Keratinocyte (primary cell): ENCODE measurements around the gene IGF1R. TPM values are rescaled to one million over a fixed set of nuclear protein-coding genes. Genes with fewer than 3 reads are reported as not detected.

Source experiments
- DNase-seq: peaks from one replicate; pipeline ENCODE4 v3.0.0-alpha.2; 2011; ENCODE audit warnings: low read depth, missing footprints, low spot score
- FAIRE-seq: peaks from 2 replicates; lab custom pipeline; 2011; peaks lifted over from hg19 to GRCh38; lab: Jason Lieb, UNC
- H2AFZ ChIP-seq: 2 replicates; pipeline ENCODE4 v1.6.0; 2012; ENCODE audit warnings: low read length, control low read depth, inconsistent platforms; ENCODE audit not compliant: control insufficient read depth
- H3K27ac ChIP-seq: 2 replicates; pipeline ENCODE4 v1.5.1; 2011; ENCODE audit warnings: low read length; ENCODE audit not compliant: control insufficient read depth, insufficient read depth
- H3K27me3 ChIP-seq: 3 replicates; pipeline ENCODE4 v1.6.0; 2011; ENCODE audit warnings: low read length; ENCODE audit not compliant: control insufficient read depth, insufficient read depth; ENCODE audit errors: extremely low read depth
- H3K36me3 ChIP-seq, 2 experiments: 2 replicates in 1 of 2; 3 replicates in 1 of 2; pipeline ENCODE4 v1.5.1; 2011; ENCODE audit warnings: low read length in 2 of 2, mild to moderate bottlenecking in 1 of 2; ENCODE audit not compliant: control insufficient read depth in 2 of 2, insufficient read depth in 2 of 2; ENCODE audit errors: extremely low read depth in 1 of 2
- H3K4me1 ChIP-seq: 3 replicates; pipeline ENCODE4 v1.5.1; 2011; ENCODE audit warnings: low read length; ENCODE audit not compliant: control insufficient read depth, insufficient read depth; ENCODE audit errors: extremely low read depth
- H3K4me2 ChIP-seq: 3 replicates; pipeline ENCODE4 v1.6.0; 2011; ENCODE audit warnings: low read depth, low read length; ENCODE audit not compliant: control insufficient read depth, insufficient read depth; ENCODE audit errors: extremely low read depth
- H3K4me3 ChIP-seq, 3 experiments: fragments of 200-600 bp in 1 of 3; sonication (generic) in 1 of 3; 2 replicates in 2 of 3; 3 replicates in 1 of 3; pipeline ENCODE4 v1.5.1; 2011 to 2016; ENCODE audit warnings: low read length in 3 of 3, mild to moderate bottlenecking in 3 of 3, control low read depth in 2 of 3, inconsistent platforms in 1 of 3, low read depth in 1 of 3, mixed read lengths in 1 of 3, mixed run types in 1 of 3, moderate library complexity in 1 of 3; ENCODE audit not compliant: control insufficient read depth in 2 of 3, insufficient read depth in 2 of 3; ENCODE audit errors: extremely low read depth in 1 of 3
- H3K79me2 ChIP-seq: 2 replicates; pipeline ENCODE4 v1.6.0; 2012; ENCODE audit warnings: low read length; ENCODE audit not compliant: control insufficient read depth, insufficient read depth
- H3K9ac ChIP-seq: 3 replicates; pipeline ENCODE4 v1.6.0; 2011; ENCODE audit warnings: low read length; ENCODE audit not compliant: control insufficient read depth, insufficient read depth; ENCODE audit errors: extremely low read depth
- H3K9me1 ChIP-seq: 3 replicates; pipeline ENCODE4 v1.6.0; 2011; ENCODE audit warnings: low read length; ENCODE audit not compliant: control insufficient read depth, insufficient read depth; ENCODE audit errors: extremely low read depth
- H3K9me3 ChIP-seq: 2 replicates; pipeline ENCODE4 v1.5.1; 2012; ENCODE audit warnings: low read depth, low read length; ENCODE audit not compliant: control insufficient read depth
- H4K20me1 ChIP-seq: 3 replicates; pipeline ENCODE4 v1.6.0; 2011; ENCODE audit warnings: low read length; ENCODE audit not compliant: control insufficient read depth, insufficient read depth; ENCODE audit errors: extremely low read depth
- EZH2 ChIP-seq: IDR thresholded peaks from one replicate; pipeline ENCODE4 v1.6.1; 2012; ENCODE audit warnings: inconsistent platforms, mild to moderate bottlenecking, low read length, moderate library complexity
- dilution Hi-C: fragments of 300-500 bp; cut with MboI; formaldehyde crosslinking; loops from one replicate; pipeline ENCODE4 v1.7.0; 2020; ENCODE audit warnings: low sequenced_read_pairs; ENCODE audit not compliant: extremely low pct_ligation_motif_present
- polyA plus RNA-seq, 5 experiments: library from polyadenylated mRNA; depleted of rRNA in 3 of 5; stranded (reverse) in 3 of 5; stranded (forward) in 1 of 5; unstranded in 1 of 5; fragments of >200 nt; gene quantifications; 1 replicate in 1 of 5; 2 replicates in 3 of 5; 3 replicates in 1 of 5; pipeline versions ENCODE4 v1.2.1 to v1.2.3, GENCODE V29; 2011 to 2012; ENCODE audit warnings: missing spikeins in 2 of 5, low read depth in 1 of 5, low replicate concordance in 1 of 5
- TF ChIP-seq, protein P1 (sequence below), 3 experiments: IDR thresholded peaks in 1 of 3; conservative IDR thresholded peaks in 1 of 3; optimal IDR thresholded peaks in 1 of 3; 2 replicates in 2 of 3; 3 replicates in 1 of 3; pipeline versions ENCODE3 to v1.5.1; 2011; ENCODE audit warnings: low read length in 3 of 3, mild to moderate bottlenecking in 3 of 3, moderate library complexity in 2 of 3, control low read depth in 1 of 3, inconsistent platforms in 1 of 3; ENCODE audit not compliant: insufficient read depth in 2 of 3; ENCODE audit errors: extremely low read depth in 1 of 3

Gene IGF1R
- polyA plus RNA-seq, 1 donor (not counting 4 experiments of a cell fraction or from before 2014, with no cell fraction given), result 14.5 TPM

DNA sequence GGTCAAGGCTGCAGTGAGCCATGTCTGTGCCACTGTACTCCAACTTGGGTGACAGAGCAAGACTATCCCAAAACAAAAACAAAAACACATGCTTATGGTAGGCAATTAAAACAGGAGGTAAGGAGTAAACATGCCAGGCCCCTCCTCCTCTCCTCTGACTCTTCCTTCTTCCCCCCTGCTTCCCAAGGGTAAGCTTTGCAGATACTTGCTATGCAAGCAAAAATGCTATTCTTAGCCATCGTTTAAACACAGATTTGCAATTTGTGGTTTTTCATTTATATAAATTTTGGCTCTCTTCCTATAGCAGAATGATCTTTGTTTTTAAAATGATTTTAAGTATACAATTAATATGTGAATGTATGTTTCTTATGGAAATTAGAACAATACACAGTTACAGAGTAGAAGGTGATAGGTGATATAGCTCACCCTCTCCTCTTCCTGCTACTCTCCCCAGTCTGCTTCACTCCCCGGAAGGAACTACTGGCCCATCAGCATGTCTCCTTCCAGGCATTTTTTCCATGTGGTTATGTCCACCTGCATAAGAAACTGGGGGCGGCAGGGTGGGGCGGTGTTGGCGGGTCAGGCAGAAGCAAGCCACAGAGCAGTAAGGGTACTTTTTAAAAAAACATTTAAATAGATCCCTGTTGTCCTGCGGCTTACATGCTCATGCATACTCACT is 42.1 kb downstream of the IGF1R start:
- no peak overlapping the region for H3K4me2 ChIP-seq

DNA sequence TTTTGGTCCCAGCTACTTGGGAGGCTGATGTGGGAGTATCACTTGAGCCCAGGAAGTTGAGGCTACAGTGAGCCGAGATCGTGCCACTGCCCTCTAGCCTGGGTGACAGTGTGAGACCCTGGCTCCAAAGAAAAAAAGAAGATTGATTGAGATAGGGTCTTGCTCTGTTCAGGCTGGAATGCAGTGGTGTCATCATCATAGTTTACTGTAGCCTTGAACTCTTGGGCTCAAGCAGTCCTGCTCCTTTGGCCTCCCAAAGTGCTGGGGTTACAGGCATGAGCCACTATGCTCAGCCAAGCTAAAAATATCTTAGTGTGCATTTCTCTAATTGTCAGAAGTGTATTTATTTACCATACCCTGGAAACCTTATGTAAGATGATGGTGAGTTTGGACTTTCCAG is 43.9 kb downstream of the IGF1R start:
- no peak for DNase-seq
- Histone ChIP-seq H3K4me1 (peaks cover 6% of the 10 kb centered on the region), H3K4me2 (no peak overlapping the region), H3K9me1 (peaks cover 2% of the 10 kb centered on the region), H3K79me2 (peaks cover 95% of the 10 kb centered on the region), H3K27me3 (no peaks in the 10 kb centered on the region), H3K9ac (no peak overlapping the region), H3K36me3 (no peaks in the 10 kb centered on the region), H2AFZ (no peak overlapping the region), H3K27ac (no peak overlapping the region), H3K9me3 (no peaks in the 10 kb centered on the region), H4K20me1 (peaks cover 16% of the 10 kb centered on the region), H3K4me3 (no peak overlapping the region)
- no peak for TF ChIP-seq EZH2
- TF ChIP-seq, protein P1, sequence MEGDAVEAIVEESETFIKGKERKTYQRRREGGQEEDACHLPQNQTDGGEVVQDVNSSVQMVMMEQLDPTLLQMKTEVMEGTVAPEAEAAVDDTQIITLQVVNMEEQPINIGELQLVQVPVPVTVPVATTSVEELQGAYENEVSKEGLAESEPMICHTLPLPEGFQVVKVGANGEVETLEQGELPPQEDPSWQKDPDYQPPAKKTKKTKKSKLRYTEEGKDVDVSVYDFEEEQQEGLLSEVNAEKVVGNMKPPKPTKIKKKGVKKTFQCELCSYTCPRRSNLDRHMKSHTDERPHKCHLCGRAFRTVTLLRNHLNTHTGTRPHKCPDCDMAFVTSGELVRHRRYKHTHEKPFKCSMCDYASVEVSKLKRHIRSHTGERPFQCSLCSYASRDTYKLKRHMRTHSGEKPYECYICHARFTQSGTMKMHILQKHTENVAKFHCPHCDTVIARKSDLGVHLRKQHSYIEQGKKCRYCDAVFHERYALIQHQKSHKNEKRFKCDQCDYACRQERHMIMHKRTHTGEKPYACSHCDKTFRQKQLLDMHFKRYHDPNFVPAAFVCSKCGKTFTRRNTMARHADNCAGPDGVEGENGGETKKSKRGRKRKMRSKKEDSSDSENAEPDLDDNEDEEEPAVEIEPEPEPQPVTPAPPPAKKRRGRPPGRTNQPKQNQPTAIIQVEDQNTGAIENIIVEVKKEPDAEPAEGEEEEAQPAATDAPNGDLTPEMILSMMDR (optimal IDR thresholded peaks at IDR 0.05 in 1 of 3, IDR thresholded peaks at IDR 0.05 in 1 of 3, conservative IDR thresholded peaks at IDR 0.05 in 1 of 3; ENCODE audit: extremely low read depth in 1 of 3, insufficient read depth in 2 of 3, low read length in 3 of 3), result no peak
- FAIRE-seq, result no peak
- dilution Hi-C loops, result no loop called here

More for the DNA sequence above, 42.1 kb downstream of the IGF1R start:
- no peak for DNase-seq
- Histone ChIP-seq H3K27ac (no peak overlapping the region), H3K9me1 (peaks cover 2% of the 10 kb centered on the region), H3K9me3 (no peaks in the 10 kb centered on the region), H3K9ac (no peak overlapping the region), H3K4me3 (no peak overlapping the region), H3K4me1 (peaks cover 6% of the 10 kb centered on the region), H3K27me3 (no peaks in the 10 kb centered on the region), H3K79me2 (peaks cover 95% of the 10 kb centered on the region), H2AFZ (no peak overlapping the region), H3K36me3 (no peaks in the 10 kb centered on the region), H4K20me1 (peaks cover 11% of the 10 kb centered on the region)
- dilution Hi-C loops, result no loop called here
- FAIRE-seq, result no peak
- TF ChIP-seq EZH2, result no peak
- TF ChIP-seq, protein P1 (optimal IDR thresholded peaks at IDR 0.05 in 1 of 3, IDR thresholded peaks at IDR 0.05 in 1 of 3, conservative IDR thresholded peaks at IDR 0.05 in 1 of 3; ENCODE audit: extremely low read depth in 1 of 3, insufficient read depth in 2 of 3, low read length in 3 of 3), result no peak
